HG02970 (cell line): ENCODE data around the gene HOXB4.

Experiments
- ATAC-seq: cut with Tn5 transposase; IDR thresholded peaks from one replicate; pipeline ENCODE4 v1.9.1; 2021; ENCODE audit warnings: mild to moderate bottlenecking, moderate library complexity, moderate number of reproducible peaks; ENCODE audit not compliant: unreplicated experiment, low FRiP score

The HOXB4 gene

DNA sequence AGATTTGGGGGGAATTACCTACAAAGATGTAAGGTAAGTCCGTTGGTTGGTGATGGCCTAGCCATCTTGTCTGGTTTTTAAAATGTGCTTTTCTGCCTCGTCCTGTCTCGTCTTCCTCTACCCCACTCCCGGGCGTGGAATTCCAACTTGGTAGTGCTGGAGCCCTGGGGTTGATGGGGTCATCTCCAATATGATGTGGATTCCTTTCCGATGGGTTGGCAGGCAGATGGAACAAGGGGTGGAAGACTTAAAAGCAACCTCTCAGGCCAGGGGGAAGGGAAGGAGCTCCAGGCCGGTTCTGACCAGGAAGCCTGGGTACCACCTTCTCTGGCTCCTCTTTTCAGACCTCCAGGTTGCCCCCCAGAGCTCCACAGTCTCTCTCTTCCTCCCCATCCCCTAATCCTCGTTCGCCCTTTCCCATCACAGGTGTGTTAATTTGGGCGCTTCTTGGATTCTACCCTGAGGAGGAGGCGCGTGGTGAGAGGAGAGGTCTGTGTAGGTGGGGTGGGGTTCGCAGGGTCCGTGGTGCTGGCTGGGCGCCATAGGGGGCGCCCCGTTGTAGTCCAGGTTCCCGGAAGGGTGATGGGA lies 28.1 kb downstream of the HOXB4 start:
- no peak for ATAC-seq

DNA sequence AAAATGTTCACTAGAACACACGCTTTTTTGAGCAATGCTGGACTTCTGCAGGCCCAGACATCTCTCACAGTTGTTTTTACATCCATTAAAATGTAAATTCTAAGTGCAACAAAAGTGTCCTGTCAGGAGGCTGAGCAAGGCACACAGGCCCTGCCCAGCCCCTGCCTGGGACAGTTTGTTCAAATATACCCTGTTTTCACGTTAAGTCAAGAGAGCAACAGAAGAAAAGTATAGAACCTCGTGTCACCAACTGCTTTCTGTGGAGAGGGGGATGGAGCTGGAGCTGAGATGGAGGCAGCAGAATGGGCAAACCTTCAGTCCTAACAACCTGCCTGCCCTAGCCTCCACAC lies 28.9 kb downstream of the HOXB4 start:
- ATAC-seq = no peak

DNA sequence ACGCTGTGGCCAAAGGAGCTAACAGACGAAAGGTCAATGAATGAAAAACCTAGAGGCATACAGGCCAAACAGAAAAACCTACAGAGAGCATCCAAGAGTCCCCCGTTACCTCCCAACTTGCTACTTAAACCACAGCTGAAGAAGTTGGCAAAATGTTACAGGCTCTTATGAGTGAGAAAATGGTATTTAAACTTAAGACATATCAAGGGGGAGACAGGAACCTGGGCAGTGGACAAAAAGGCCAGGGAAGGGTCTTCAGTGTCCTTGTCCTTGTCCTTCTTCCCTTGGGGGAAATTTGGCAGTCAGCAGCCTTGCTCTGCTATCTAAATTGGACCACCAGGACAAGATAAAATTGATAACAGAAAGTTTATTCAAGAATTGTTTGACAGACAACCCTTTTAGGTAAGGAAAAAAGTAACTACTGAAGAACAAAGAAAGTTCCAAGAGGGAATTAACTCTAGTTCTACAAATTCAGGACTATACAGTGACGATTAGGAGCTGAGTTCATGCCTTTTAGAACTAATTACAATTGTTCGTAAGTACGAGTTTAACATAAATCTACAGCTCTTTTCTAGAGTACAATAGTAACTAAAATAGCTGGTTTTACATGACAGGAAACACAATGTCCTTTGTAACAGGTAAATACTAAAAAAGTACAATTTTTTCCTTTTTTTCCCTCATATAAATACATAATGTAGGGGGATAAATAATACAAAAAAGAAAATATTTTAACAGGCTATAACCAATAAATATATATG lies 29.4 kb downstream of the HOXB4 start:
- ATAC-seq = no peak

DNA sequence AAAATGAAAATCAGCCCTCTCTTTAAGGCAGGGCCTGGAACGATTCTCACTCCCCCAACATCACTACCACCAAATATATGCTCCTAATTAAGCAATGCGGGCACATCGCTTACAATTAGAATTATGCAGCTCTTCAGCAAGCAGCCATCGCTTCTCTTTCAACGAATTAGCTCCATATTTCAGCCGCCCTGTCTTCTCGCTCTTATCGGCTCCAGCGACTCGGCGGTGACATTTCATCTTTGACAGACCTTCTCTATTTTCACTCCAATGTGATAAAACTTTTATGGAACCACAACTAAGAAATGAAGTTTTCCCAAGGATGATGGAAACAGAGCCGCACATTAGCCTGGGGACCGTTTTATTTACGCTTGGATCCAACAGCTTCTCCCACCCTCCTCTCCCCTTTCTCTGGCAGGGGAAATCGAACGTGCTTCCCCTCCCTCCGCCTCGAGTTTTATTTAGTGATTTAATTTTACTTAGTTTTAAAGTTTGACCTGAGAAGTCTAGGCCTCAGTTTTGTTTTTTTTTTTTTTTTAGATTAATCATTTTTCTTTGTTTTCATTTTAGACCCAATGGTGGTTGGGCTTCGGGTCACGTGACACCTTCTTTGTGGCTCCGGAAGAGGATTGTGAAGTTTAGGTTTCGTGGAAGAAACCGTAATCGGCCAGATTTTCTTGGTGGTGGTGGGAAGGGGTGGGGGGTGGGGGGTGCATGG lies 30.2 kb downstream of the HOXB4 start:
- ATAC-seq = no peak

DNA sequence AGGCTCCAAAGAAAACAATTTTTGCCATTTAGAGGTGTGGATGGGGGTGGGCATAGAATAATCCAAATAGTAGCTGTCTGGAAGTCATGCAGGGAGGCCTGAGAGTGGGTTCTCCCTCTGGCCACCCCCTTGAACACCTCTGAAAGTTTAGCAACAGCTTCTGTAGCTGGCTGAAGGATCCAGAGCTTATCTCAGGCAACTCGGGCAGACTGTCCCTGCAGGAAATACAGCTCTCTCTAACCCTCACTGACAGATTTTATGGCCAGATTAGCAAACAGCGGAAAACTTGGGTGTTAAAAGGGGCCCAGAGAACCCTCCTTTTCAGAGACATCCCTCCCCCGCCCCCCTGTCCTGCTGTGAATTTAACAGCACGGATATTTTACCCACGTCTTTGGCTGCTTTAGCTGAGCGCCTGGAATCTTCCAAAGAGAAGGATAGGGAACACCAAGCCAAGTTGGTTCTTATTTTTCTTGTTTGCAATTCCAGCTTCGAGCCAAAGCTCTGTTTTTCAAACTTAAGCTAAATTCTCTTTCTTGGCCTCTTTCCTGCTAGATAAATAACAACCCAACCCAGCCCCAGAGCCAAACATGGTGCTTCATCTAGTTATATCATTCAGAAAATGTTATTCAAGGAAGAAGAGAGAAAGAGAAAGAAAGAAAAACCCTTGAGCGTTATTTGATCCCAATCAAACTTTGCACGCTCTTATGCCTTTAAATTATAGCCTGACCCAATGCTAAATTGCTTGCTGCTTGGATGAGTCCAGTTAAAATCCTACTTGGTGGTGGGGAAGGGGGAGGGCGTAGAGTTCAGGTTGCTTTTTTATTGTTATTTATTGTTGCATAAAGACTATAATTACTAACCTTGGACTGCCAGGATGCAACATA lies 31.0 kb downstream of the HOXB4 start:
- ATAC-seq = no peak

DNA sequence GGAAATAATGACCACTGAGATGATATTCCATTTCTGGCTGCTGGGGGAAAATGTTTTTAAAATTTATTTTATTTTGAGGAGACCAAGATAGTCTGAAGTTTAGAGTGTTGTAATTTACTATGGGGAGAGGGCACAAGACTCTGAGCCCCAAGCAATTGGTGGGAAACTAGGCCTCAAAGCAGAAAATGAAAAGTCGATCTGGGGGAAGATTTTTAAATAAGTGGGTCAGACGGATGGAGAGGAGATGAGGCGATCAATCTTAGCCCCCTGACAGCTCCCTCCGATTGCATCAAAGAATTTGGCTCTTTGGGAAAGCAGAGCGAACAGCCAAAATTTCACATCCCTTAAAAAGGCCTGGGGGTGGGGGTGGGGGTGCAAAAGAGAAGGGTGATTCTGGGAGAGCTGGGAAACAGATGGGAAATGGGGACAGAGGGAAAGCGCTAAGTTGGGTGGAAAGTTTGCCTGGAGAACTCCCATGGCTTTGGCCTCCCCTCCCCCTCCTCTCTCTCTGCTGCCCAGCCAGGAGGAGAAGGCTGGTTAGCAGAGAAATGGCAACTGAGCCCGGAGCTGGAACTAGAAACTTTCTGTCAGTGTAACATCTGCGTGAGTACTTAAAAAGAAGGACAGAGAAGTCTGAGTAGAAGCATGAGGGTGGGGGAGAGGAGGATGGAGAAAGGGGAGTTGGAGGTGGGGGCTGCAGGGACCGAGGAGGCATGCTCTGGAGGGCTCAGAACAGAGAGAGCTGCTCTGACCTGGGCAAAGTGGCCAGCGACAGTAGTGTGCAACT lies 31.8 kb downstream of the HOXB4 start:
- no peak for ATAC-seq

DNA sequence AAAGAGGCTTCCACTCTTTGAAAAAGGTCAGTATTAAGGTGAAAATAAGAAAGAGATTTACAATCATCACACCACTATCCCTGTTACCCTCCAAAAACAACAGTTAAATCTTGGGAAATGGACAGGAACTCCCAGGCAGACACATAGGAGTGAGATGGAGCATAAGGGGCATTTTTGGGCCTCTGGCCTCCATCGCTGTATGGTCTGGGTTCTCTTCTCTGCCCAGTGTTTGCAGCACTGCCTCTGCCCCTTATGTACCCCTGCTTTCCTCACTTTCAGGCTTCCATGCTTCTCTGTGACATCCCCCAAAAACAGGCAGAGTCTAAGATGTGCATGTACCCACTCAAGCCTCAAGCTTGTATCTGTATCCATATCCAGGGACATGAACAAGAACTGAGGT lies 32.6 kb downstream of the HOXB4 start:
- no peak for ATAC-seq

DNA sequence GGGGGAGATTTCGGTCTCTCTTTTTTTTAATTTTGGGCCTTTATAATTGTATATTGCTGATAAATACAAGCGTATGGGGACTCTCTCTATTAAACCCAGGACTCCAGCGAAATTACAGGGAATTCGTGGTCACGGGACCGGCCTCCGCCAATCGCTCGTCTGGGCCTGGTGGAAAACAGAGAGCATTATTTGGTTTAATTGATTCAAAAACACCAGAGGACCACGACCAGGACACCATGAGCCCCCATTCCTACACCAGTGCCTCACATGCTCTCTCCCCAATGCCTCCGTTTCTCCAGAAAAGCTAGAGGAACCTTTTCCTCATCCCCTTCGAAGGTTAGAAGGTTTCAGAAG lies 33.2 kb downstream of the HOXB4 start, which contains the start of gene HOXB2:
Gene HOXB2, minus strand, starts transcription at position 88 of the 354 bp plus-strand sequence. CDS start 198 bp downstream, outside the sequence.
- ATAC-seq = no peak

DNA sequence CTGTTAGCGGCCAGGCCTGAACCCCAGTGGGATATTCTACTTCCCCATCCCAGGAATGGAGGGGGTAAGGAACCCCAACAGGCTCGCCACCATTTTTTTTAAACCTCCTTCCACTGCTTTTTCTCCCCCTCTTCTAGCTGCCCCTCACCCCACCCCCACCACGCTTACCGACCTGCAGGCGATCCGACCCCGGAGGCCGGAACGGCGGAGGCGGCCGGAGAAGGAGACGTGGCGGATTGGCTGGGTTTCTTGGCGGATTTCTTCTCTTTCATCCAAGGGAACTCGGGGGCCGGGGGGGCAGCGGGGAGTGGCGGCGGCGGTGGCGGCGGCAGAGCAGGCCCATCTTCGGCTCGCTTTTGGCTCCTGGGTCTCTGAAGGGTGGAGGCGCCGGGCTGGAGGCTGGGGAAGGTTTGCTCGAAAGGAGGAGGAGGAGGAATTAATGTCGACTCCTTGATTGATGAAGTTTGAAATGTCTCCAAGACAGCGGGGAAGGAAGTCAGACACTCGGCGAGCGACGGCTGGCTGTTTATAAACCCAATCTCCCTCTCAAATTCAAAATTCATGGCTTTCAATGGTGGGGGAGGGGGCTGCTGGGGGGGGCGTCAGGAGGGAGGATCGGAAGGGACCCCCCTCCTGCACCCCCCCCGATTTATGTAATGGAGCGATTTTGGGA lies 33.7 kb downstream of the HOXB4 start:
- ATAC-seq = no peak

DNA sequence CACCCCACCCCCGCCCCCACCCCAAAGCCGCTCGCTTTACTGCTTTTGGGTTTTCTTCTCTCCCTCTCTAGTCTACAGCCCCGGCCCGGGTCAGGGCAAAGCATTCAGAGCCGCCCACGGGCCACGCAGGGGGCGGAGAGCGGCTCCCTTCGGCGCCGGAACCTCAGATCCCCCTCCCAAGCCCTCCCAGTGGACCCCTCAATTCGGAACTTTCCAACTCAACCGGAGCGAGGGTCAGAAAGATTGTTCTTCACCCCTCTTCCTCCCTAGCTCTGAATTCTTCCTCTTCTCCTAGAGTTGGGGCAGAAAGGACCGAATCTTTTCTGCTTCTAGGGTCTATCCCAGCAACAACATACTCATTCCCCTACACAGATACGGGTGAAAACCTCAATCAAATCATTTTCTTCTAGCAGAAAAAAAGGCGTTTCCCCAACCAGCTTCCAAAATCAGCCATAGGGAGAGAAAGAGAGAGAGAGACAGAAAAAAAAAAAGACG lies 34.2 kb downstream of the HOXB4 start:
- ATAC-seq = no peak

DNA sequence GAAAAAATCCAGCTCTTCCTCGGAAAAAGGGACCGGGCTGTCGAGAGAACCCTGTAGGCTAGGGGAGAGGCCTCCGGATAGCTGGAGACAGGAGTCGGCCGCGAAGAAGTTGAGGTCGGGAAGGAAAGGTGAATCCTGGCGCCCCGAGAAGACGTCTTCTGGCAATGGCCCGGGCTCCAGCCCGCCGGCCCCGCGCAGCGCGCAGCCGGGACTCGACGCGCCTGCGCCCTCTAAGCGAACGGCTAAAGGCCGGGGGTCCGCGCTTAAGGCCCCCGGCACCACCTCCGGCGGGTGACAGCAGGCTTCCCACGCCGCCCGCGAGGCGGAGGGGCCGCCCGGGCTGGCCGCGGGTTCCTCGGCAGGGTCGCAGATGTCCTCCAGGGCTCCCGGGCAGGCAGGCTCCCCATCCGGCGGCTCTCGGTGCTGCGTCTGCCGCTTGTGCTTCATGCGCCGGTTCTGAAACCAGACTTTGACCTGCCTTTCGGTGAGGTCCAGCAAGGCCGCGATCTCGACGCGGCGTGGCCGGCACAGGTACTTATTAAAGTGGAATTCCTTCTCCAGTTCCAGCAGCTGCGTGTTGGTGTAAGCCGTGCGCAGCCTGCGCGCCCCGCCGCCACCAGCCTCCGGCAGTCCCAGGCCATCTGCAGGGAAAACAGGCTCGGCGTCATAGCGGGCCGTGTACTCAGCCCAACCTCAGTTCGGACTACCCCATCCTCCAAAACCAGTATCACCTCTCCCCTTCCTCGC lies 34.9 kb downstream of the HOXB4 start:
- ATAC-seq = no peak

DNA sequence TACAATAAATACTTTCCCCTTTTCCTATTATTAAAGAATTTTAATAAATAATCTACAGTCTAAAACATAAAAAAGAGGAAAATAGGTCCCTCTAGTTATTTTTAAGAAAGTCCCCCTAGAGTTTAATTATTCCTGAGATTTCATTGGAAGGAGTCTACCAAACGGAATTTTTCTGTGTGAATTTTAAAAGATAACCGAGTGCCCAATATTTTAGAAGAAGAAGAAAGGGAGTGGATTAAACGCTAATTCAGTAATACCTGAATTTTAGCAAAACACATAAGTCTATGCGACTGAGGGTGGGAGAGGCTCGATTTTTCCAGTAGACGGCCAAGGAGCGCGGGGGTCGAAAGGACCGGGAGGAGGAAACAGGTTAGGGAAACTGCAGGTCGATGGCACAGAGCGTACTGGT lies 35.4 kb downstream of the HOXB4 start:
- no peak for ATAC-seq

DNA sequence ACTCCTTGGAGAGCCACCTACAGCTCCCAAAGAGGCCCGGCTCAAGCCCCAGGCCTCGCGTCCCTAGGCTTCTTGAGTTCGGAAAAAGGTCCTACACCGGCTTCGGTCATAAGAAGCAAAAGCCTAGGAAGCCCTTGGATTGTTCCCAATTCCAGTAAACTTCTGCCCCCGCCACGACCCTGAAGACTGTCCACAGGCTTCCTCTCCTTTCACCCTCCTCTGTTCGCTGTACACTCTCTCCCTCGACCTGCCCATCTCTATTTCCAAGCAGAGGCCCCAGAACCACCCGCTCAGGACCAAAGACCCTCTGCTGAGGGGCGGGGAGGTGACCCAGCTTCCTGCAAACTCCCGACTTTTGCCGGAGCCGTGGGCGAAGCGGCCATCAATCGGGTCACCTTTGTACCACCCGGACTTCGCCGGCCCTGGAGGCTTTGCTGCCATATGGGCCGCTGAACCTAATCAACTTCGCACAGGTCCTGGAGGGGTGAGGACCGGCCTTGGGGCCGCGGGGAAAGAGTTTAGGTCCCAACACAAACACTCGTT lies 36.0 kb downstream of the HOXB4 start:
- ATAC-seq = no peak

DNA sequence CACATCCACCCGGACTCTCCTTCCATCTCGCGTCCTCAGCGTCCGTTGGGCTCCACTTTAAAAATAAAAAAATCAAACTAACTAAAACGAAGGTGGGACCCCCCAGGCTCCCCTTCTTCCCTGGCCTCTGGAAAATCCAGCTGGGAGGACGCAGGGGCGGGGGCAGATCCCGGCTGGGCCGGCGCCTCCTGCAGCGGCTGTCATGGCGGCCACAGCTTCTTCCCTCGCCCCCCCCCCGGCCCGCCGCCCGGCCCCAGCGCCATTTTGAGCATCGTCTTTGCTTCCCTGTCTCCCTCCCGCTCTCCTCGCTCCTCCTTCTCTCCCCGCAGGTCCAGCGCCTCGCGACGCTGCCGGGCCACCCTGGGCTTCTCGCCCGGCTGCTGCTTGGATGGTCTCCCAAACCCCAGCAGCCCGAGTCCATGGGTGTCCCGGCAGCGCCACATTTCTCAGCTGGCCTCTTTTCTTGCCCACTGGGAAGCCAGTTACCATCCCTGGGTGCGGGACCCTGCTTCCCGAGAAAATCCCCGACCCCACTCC lies 36.5 kb downstream of the HOXB4 start:
- ATAC-seq = no peak

DNA sequence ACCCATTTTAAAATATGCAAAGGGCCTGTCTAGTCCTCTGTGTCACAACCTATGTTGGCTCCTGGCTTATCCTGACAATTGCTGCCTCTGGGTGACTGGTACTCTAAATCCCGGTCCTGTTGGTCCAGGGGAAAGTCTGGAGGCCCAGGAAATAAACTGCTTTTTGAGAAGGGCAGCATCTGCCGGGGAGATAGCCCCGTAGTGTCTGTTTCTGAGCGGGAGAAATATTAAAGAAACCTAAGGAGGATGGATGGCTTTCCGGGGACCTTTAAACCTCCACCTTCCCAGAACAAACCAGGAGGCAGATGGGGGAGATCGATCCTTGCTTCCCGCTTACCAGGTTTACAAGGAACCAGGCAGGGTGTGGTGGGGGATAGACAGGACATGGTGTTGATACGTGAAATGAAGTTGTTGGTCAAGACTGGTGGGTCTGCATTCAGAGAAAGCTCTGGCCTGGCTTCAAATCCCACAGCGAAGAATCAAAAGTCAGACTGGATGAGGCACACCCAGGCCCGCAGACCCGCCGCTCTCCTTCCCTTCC lies 37.0 kb downstream of the HOXB4 start:
- no peak for ATAC-seq

DNA sequence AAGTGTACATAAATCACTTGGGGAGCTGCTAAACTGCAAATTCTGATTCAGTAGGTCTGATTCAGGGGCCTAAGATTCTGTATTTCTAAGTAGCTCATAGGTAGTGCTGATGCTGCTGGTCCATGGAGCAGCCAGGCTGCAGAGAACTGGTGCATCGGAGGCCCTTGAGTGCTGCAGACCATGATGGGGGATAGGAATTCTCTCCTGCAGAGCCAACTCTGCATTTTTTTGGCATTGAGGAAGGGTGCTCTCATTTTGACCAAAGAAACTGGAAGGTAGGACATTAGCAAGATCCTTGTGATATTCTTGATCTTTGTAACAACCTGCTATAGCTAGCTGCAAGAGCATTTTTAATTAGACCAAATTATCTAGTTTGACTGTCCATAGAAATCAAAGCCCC lies 37.9 kb downstream of the HOXB4 start:
- ATAC-seq = no peak

DNA sequence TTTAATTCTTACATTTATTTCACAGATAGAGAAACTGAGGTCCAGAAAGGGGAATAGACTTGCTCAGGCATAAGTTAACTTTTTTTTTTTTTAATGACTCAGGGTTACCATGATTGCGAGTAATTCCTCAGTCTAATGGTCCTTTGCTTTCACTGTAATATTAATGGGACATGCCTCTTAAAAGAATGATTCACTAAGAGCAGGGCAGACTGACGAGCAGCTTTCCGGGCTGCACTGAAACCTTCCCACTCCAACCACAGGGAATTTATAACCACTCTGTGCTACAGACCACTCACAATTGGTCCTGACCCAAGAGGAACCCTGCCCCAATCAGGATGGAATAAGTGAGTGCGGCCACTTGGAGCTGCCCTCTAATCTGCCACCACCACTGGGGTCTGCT lies 39.0 kb downstream of the HOXB4 start:
- ATAC-seq = no peak

DNA sequence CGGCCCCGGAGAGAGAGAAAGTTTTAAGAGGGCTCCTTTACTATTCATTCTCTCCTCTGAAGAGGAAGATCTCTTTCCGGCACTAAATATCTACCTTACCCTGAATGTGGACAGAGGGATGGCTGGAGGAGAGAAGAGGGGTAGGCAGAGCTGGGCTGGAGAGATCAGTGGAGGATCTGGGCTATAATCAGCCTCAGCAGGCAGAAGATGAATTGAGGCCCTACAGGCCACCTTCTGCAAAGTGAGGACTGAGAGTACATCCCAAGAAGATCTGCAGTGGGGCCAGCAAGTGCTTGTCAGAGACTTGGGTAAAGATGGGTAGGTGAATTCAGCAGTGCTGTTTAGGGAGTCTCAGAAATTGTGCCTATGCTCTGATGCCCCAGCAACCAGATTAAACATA lies 40.8 kb downstream of the HOXB4 start:
- ATAC-seq = no peak
